C4-2B (cell line): ENCODE measurements around the gene GPR153.

Experiments used
- CTCF ChIP-seq: fragments of 450-650 bp; conservative IDR thresholded peaks from 2 replicates; pipeline ENCODE4 v1.5.1; 2017; ENCODE audit warnings: mild to moderate bottlenecking
- ZFX ChIP-seq: fragments of 450-650 bp; IDR thresholded peaks from 2 replicates; pipeline ENCODE4 v1.6.1; 2017

GRCh38 chr1:6245869-6246496 is 14.9 kb downstream of the GPR153 start:
- TF ChIP-seq CTCF (no peak), ZFX (no peak)
